GM23338 (cell line): ENCODE results near the gene ATP1A3. TPM values are rescaled to one million over a fixed set of nuclear protein-coding genes. Genes with fewer than 3 reads are reported as not detected.

Experiments
- ATAC-seq: fragments of 200-7000 bp; cut with Tn5 transposase; 3 replicates; pipeline ENCODE4 v1.9.1; 2020
- DNase-seq: peaks from one replicate; pipeline ENCODE4 v3.0.0-alpha.2; 2015; ENCODE audit warnings: low spot score
- H2AFZ ChIP-seq: fragments of 200-600 bp; sonication (generic); 2 replicates; pipeline ENCODE4 v1.8.0; 2016; ENCODE audit warnings: antibody characterized with exemption, mild to moderate bottlenecking, moderate library complexity
- H3F3A ChIP-seq: fragments of 200-600 bp; sonication (generic); replicated peaks from 2 replicates; pipeline ENCODE4 v1.8.0; 2017; ENCODE audit warnings: antibody characterized with exemption, mixed run types, low read depth
- H3K27ac ChIP-seq: fragments of 200-600 bp; sonication (generic); 2 replicates; pipeline ENCODE4 v1.6.1; 2016; ENCODE audit warnings: low read depth
- H3K27me3 ChIP-seq: fragments of 200-600 bp; sonication (generic); 2 replicates; pipeline ENCODE4 v1.8.0; 2016; ENCODE audit warnings: mild to moderate bottlenecking, mixed run types, moderate library complexity; ENCODE audit not compliant: insufficient read depth
- H3K36me3 ChIP-seq: fragments of 200-600 bp; sonication (generic); 2 replicates; pipeline ENCODE4 v1.8.0; 2016; ENCODE audit warnings: mild to moderate bottlenecking; ENCODE audit not compliant: insufficient read depth
- H3K4me1 ChIP-seq: fragments of 200-600 bp; sonication (generic); 2 replicates; pipeline ENCODE4 v1.8.0; 2016; ENCODE audit warnings: mild to moderate bottlenecking, moderate library complexity; ENCODE audit not compliant: insufficient read depth
- H3K4me2 ChIP-seq: fragments of 200-600 bp; sonication (generic); 2 replicates; pipeline ENCODE4 v1.7.1; 2017; ENCODE audit warnings: mixed run types
- H3K4me3 ChIP-seq: fragments of 200-600 bp; sonication (generic); 2 replicates; pipeline ENCODE4 v1.6.1; 2016; ENCODE audit warnings: mixed run types
- H3K79me2 ChIP-seq: fragments of 200-600 bp; sonication (generic); replicated peaks from 2 replicates; pipeline ENCODE4 v1.8.0; 2017; ENCODE audit warnings: mild to moderate bottlenecking; ENCODE audit not compliant: insufficient read depth
- H3K9me2 ChIP-seq: fragments of 200-600 bp; sonication (generic); 2 replicates; pipeline ENCODE4 v1.8.0; 2017; ENCODE audit not compliant: insufficient read depth
- H4K20me1 ChIP-seq: fragments of 200-600 bp; sonication (generic); replicated peaks from 2 replicates; pipeline ENCODE4 v1.8.0; 2017; ENCODE audit warnings: mild to moderate bottlenecking; ENCODE audit not compliant: insufficient read depth
- H3K27ac Mint-ChIP-seq: 2 replicates; pipeline ENCODE4 v1.8.0; 2020; ENCODE audit warnings: inconsistent platforms, mild to moderate bottlenecking, moderate library complexity, mixed read lengths
- H3K27me3 Mint-ChIP-seq: 3 replicates; pipeline ENCODE4 v1.8.0; 2022; ENCODE audit warnings: low read depth, mild to moderate bottlenecking, moderate library complexity, mixed read lengths, inconsistent platforms; ENCODE audit not compliant: insufficient read depth, poor library complexity
- H3K36me3 Mint-ChIP-seq: 3 replicates; pipeline ENCODE4 v1.8.0; 2021; ENCODE audit warnings: low read depth, mild to moderate bottlenecking, inconsistent platforms, moderate library complexity, mixed read lengths
- H3K4me1 Mint-ChIP-seq: 3 replicates; pipeline ENCODE4 v1.8.0; 2020; ENCODE audit warnings: mild to moderate bottlenecking, inconsistent platforms, mixed read lengths
- H3K4me3 Mint-ChIP-seq: 3 replicates; pipeline ENCODE4 v1.8.0; 2021; ENCODE audit warnings: moderate library complexity, mild to moderate bottlenecking, inconsistent platforms, mixed read lengths
- H3K9me3 Mint-ChIP-seq: 3 replicates; pipeline ENCODE4 v1.8.0; 2020; ENCODE audit warnings: moderate library complexity, mild to moderate bottlenecking, inconsistent platforms, mixed read lengths
- EZH2phosphoT487 ChIP-seq: fragments of 200-600 bp; sonication (generic); IDR thresholded peaks from one replicate; pipeline ENCODE4 v1.8.1; 2018; ENCODE audit warnings: antibody characterized with exemption; ENCODE audit not compliant: unreplicated experiment
- JUNB ChIP-seq: IDR thresholded peaks from one replicate; pipeline ENCODE4 v1.6.1; 2016; ENCODE audit warnings: antibody characterized with exemption; ENCODE audit not compliant: unreplicated experiment
- NANOG ChIP-seq: IDR thresholded peaks from 2 replicates; pipeline ENCODE4 v1.6.1; 2016; ENCODE audit warnings: antibody characterized with exemption, borderline replicate concordance
- POLR2AphosphoS5 ChIP-seq: IDR thresholded peaks from 2 replicates; pipeline ENCODE4 v1.6.1; 2016; ENCODE audit warnings: antibody characterized with exemption, low read depth
- STAT1 ChIP-seq: IDR thresholded peaks from one replicate; pipeline ENCODE4 v1.6.1; 2016; ENCODE audit warnings: antibody characterized with exemption; ENCODE audit not compliant: unreplicated experiment
- ZNF331 ChIP-seq: fragments of 250-450 bp; sonication (Bioruptor Pico); IDR thresholded peaks from 2 replicates; pipeline ENCODE4 v1.5.0; 2020; ENCODE audit warnings: low read depth, mild to moderate bottlenecking, moderate library complexity
- polyA plus RNA-seq: library from polyadenylated mRNA; unstranded; fragments of >200 nt; fragmentation: Nextera tagmentation; extraction: Ambion mirVana; gene quantifications from 2 replicates; pipeline ENCODE4 v1.2.1, GENCODE V29; 2016
- total RNA-seq: library from RNA; depleted of rRNA; stranded (reverse); fragments of >200 nt; shearing (Covaris generic); gene quantifications from 2 replicates; pipeline ENCODE4 v1.2.3, GENCODE V29; 2014
- TF ChIP-seq, protein P1 (sequence below), 2 experiments: fragments of 200-600 bp in 1 of 2; sonication (generic) in 1 of 2; conservative IDR thresholded peaks; 2 replicates each; pipeline versions ENCODE4 v1.5.1 to v1.6.1; 2016 to 2017; ENCODE audit warnings: antibody characterized with exemption in 2 of 2, low read depth in 2 of 2, mild to moderate bottlenecking in 2 of 2, moderate library complexity in 1 of 2
- TF ChIP-seq, protein P2 (sequence below): IDR thresholded peaks from 2 replicates; pipeline ENCODE4 v1.6.1; 2016; ENCODE audit warnings: antibody characterized with exemption
- TF ChIP-seq, protein P3 (sequence below): fragments of 250-450 bp; sonication (Bioruptor Pico); IDR thresholded peaks from 2 replicates; pipeline ENCODE4 v1.5.0; 2020; ENCODE audit warnings: mild to moderate bottlenecking, moderate library complexity

The ATP1A3 gene
- total and polyA plus RNA-seq, 2 experiments from 2014 or later = 11.5 to 37.3 TPM

DNA sequence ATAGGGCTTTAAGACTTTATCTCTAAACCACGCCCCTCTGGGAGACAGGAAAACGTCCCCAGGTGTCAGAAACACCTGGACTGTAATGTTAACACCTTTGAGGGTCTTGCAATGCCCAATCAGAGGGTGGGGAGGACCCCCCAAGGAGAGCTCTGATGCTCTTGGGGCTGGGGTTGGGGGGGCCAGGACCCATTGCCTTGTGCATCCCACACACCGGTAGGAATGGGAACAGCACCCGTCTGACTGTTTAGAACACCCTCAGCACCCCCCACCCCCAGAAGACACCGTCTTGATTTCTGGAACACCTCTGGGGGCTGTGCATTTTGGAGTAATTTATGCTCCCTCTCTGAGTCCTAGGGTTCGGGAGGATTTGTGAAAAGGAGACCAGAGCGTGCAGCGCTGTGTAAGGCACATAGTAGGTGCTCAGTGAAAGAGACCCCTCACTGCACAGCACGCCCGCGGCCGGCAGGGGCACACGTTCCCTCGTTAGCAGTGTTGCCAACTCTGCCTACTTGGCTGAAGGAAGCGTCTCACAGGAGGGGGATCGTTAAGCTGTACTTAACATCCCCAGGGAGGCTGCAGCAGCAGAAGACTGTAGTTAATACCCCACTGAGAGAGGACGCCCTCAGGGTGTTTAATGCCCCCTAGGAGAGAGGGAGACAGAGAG, 63.0 kb downstream of the ATP1A3 start (continued):
- TF ChIP-seq, protein P1, sequence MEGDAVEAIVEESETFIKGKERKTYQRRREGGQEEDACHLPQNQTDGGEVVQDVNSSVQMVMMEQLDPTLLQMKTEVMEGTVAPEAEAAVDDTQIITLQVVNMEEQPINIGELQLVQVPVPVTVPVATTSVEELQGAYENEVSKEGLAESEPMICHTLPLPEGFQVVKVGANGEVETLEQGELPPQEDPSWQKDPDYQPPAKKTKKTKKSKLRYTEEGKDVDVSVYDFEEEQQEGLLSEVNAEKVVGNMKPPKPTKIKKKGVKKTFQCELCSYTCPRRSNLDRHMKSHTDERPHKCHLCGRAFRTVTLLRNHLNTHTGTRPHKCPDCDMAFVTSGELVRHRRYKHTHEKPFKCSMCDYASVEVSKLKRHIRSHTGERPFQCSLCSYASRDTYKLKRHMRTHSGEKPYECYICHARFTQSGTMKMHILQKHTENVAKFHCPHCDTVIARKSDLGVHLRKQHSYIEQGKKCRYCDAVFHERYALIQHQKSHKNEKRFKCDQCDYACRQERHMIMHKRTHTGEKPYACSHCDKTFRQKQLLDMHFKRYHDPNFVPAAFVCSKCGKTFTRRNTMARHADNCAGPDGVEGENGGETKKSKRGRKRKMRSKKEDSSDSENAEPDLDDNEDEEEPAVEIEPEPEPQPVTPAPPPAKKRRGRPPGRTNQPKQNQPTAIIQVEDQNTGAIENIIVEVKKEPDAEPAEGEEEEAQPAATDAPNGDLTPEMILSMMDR (conservative IDR thresholded peaks at IDR 0.05; ENCODE audit: low read depth in 2 of 2) = peak; percentile 69 to 70
- no peak for TF ChIP-seq ZNF331

DNA sequence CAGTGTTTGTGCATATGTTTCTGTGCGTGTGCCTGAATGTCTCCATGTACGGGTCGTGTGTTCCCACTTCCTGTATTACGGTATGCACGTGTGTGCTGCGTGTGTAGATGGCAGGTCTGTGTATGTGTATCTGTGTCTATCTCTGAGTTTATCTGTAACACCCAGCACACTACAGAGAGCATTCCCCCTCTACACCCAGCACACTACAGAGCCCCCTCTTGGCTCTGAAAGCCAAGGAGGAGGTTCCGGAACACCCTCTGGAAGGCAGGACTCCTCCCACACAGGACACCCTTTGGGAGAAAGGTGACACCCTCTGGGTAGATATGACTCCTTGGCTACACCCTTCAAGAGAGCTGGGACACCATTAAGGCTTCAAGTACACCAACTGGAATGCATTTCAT, 63.7 kb downstream of the ATP1A3 start:
- no peak overlapping the region for H3K4me3 Mint-ChIP-seq
- no peaks in the 10 kb centered on the region; the same call in 1 of the 3 replicates for H3K9me3 Mint-ChIP-seq
- H2AFZ ChIP-seq = no peak overlapping the region
- H3K27me3 ChIP-seq = peaks cover 100% of the 10 kb centered on the region
- peaks cover 22% of the 10 kb centered on the region for H3F3A ChIP-seq
- no peak overlapping the region for H3K27ac Mint-ChIP-seq
- DNase-seq (no peak), ATAC-seq (no peak)
- no peaks in the 10 kb centered on the region for H3K36me3 Mint-ChIP-seq
- peaks cover 40% of the 10 kb centered on the region for H3K4me1 Mint-ChIP-seq
- H3K4me2 ChIP-seq = no peak overlapping the region
- H3K9me2 ChIP-seq = no peaks in the 10 kb centered on the region
- no peak overlapping the region for H3K4me3 ChIP-seq
- H3K4me1 ChIP-seq = peaks cover 23% of the 10 kb centered on the region
- H3K36me3 ChIP-seq = no peaks in the 10 kb centered on the region
- H3K27me3 Mint-ChIP-seq = peaks cover 68% of the 10 kb centered on the region
- no peak overlapping the region for H3K27ac ChIP-seq
- no peaks in the 10 kb centered on the region for H3K79me2 ChIP-seq
- H4K20me1 ChIP-seq = peaks cover 24% of the 10 kb centered on the region
- TF ChIP-seq POLR2AphosphoS5 (no peak), EZH2phosphoT487 (no peak), STAT1 (no peak), NANOG (no peak), JUNB (no peak)
- TF ChIP-seq, protein P2, sequence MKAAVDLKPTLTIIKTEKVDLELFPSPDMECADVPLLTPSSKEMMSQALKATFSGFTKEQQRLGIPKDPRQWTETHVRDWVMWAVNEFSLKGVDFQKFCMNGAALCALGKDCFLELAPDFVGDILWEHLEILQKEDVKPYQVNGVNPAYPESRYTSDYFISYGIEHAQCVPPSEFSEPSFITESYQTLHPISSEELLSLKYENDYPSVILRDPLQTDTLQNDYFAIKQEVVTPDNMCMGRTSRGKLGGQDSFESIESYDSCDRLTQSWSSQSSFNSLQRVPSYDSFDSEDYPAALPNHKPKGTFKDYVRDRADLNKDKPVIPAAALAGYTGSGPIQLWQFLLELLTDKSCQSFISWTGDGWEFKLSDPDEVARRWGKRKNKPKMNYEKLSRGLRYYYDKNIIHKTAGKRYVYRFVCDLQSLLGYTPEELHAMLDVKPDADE = no peak
- TF ChIP-seq, protein P1 (conservative IDR thresholded peaks at IDR 0.05; ENCODE audit: low read depth in 2 of 2) = no peak
- TF ChIP-seq, protein P3, sequence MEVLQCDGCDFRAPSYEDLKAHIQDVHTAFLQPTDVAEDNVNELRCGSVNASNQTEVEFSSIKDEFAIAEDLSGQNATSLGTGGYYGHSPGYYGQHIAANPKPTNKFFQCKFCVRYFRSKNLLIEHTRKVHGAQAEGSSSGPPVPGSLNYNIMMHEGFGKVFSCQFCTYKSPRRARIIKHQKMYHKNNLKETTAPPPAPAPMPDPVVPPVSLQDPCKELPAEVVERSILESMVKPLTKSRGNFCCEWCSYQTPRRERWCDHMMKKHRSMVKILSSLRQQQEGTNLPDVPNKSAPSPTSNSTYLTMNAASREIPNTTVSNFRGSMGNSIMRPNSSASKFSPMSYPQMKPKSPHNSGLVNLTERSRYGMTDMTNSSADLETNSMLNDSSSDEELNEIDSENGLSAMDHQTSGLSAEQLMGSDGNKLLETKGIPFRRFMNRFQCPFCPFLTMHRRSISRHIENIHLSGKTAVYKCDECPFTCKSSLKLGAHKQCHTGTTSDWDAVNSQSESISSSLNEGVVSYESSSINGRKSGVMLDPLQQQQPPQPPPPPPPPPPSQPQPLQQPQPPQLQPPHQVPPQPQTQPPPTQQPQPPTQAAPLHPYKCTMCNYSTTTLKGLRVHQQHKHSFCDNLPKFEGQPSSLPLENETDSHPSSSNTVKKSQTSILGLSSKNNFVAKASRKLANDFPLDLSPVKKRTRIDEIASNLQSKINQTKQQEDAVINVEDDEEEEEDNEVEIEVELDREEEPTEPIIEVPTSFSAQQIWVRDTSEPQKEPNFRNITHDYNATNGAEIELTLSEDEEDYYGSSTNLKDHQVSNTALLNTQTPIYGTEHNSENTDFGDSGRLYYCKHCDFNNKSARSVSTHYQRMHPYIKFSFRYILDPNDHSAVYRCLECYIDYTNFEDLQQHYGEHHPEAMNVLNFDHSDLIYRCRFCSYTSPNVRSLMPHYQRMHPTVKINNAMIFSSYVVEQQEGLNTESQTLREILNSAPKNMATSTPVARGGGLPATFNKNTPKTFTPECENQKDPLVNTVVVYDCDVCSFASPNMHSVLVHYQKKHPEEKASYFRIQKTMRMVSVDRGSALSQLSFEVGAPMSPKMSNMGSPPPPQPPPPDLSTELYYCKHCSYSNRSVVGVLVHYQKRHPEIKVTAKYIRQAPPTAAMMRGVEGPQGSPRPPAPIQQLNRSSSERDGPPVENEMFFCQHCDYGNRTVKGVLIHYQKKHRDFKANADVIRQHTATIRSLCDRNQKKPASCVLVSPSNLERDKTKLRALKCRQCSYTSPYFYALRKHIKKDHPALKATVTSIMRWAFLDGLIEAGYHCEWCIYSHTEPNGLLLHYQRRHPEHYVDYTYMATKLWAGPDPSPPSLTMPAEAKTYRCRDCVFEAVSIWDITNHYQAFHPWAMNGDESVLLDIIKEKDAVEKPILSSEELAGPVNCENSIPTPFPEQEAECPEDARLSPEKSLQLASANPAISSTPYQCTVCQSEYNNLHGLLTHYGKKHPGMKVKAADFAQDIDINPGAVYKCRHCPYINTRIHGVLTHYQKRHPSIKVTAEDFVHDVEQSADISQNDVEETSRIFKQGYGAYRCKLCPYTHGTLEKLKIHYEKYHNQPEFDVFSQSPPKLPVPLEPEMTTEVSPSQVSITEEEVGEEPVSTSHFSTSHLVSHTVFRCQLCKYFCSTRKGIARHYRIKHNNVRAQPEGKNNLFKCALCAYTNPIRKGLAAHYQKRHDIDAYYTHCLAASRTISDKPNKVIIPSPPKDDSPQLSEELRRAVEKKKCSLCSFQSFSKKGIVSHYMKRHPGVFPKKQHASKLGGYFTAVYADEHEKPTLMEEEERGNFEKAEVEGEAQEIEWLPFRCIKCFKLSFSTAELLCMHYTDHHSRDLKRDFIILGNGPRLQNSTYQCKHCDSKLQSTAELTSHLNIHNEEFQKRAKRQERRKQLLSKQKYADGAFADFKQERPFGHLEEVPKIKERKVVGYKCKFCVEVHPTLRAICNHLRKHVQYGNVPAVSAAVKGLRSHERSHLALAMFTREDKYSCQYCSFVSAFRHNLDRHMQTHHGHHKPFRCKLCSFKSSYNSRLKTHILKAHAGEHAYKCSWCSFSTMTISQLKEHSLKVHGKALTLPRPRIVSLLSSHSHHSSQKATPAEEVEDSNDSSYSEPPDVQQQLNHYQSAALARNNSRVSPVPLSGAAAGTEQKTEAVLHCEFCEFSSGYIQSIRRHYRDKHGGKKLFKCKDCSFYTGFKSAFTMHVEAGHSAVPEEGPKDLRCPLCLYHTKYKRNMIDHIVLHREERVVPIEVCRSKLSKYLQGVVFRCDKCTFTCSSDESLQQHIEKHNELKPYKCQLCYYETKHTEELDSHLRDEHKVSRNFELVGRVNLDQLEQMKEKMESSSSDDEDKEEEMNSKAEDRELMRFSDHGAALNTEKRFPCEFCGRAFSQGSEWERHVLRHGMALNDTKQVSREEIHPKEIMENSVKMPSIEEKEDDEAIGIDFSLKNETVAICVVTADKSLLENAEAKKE (CRISPR knock-in tag) = no peak
